KMS-11 (cell line): ENCODE data around the gene RBMS3.

Experiments used
- H2AFZ ChIP-seq: fragments of 200-600 bp; sonication (generic); 2 replicates; pipeline ENCODE4 v1.6.1; 2016; ENCODE audit warnings: antibody characterized with exemption, mixed run types, low read depth
- H3K27ac ChIP-seq: fragments of 200-600 bp; sonication (generic); 2 replicates; pipeline ENCODE4 v1.6.1; 2016; ENCODE audit warnings: mild to moderate bottlenecking, mixed run types
- H3K27me3 ChIP-seq: fragments of 200-600 bp; sonication (generic); 2 replicates; pipeline ENCODE4 v1.6.1; 2017; ENCODE audit warnings: mild to moderate bottlenecking, low read depth, mixed run types, moderate library complexity; ENCODE audit not compliant: insufficient read depth
- H3K36me3 ChIP-seq: fragments of 200-600 bp; sonication (generic); 2 replicates; pipeline ENCODE4 v1.6.1; 2017; ENCODE audit warnings: mild to moderate bottlenecking, mixed run types; ENCODE audit not compliant: insufficient read depth
- H3K4me1 ChIP-seq: fragments of 200-600 bp; sonication (generic); 2 replicates; pipeline ENCODE4 v1.6.1; 2016; ENCODE audit warnings: mild to moderate bottlenecking, low read depth, mixed run types; ENCODE audit not compliant: poor library complexity, severe bottlenecking
- H3K4me2 ChIP-seq: fragments of 200-600 bp; sonication (generic); 2 replicates; pipeline ENCODE4 v1.7.0; 2016; ENCODE audit warnings: mild to moderate bottlenecking, mixed run types
- H3K4me3 ChIP-seq: fragments of 200-600 bp; sonication (generic); IDR thresholded peaks from 2 replicates; pipeline ENCODE4 v1.6.1; 2017; ENCODE audit warnings: low read depth, low read length, mixed read lengths; ENCODE audit not compliant: insufficient read depth
- H3K79me2 ChIP-seq: fragments of 200-600 bp; sonication (generic); 2 replicates; pipeline ENCODE4 v1.6.1; 2016; ENCODE audit warnings: low read depth, mixed run types; ENCODE audit not compliant: insufficient read depth
- H3K9ac ChIP-seq: fragments of 200-600 bp; sonication (generic); 2 replicates; pipeline ENCODE4 v1.6.1; 2016; ENCODE audit warnings: mild to moderate bottlenecking, mixed run types
- H4K20me1 ChIP-seq: fragments of 200-600 bp; sonication (generic); 2 replicates; pipeline ENCODE4 v1.6.1; 2016; ENCODE audit warnings: mild to moderate bottlenecking, mixed run types; ENCODE audit not compliant: insufficient read depth
- TF ChIP-seq, protein P1 (sequence below): fragments of 200-600 bp; sonication (generic); conservative IDR thresholded peaks from 2 replicates; pipeline ENCODE4 v1.6.1; 2017; ENCODE audit warnings: low read depth, mild to moderate bottlenecking, antibody characterized with exemption, low read length, moderate library complexity, mixed read lengths

Gene RBMS3

DNA sequence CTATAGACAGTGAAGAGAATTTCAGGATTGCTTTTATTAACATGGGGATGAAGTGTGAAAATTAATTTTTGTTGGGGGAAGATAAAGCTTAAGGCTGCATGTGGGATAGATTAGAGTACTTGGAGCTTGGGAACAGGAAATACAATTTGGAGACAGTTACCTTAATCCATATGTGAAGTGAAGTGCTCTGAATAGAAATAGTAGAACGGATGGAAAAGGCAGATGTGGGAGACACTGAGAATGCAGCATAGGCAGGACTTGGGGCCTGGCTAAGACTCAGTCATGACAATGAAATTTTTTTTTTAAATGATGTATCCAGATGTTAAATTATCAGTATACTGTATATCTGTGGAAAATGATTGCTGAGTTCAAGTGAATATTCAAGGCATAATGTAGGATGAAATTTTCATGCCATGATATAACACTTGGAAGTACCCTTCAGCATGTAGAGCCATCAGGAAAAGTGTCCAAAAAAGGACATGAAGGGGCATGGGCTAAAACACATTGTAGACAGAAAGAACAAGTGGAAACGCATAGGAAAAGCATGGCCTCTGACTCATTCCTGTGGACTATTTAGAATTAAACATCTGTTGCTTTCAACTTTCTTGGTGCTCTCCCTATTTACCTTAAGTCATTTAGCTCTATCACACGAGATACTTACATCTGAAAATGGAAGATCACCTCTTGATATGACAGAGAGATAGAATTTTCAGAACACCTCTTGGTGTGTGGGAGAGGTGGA, 134.8 kb downstream of the RBMS3 start:
- Histone ChIP-seq H3K79me2 (no peaks in the 10 kb centered on the region), H3K27ac (no peak overlapping the region), H3K4me2 (no peak overlapping the region), H3K4me1 (no peaks in the 10 kb centered on the region), H4K20me1 (no peaks in the 10 kb centered on the region), H2AFZ (no peak overlapping the region), H3K27me3 (no peaks in the 10 kb centered on the region), H3K9ac (no peak overlapping the region), H3K36me3 (no peaks in the 10 kb centered on the region), H3K4me3 (no peak overlapping the region)
- TF ChIP-seq, protein P1, sequence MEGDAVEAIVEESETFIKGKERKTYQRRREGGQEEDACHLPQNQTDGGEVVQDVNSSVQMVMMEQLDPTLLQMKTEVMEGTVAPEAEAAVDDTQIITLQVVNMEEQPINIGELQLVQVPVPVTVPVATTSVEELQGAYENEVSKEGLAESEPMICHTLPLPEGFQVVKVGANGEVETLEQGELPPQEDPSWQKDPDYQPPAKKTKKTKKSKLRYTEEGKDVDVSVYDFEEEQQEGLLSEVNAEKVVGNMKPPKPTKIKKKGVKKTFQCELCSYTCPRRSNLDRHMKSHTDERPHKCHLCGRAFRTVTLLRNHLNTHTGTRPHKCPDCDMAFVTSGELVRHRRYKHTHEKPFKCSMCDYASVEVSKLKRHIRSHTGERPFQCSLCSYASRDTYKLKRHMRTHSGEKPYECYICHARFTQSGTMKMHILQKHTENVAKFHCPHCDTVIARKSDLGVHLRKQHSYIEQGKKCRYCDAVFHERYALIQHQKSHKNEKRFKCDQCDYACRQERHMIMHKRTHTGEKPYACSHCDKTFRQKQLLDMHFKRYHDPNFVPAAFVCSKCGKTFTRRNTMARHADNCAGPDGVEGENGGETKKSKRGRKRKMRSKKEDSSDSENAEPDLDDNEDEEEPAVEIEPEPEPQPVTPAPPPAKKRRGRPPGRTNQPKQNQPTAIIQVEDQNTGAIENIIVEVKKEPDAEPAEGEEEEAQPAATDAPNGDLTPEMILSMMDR = no peak

DNA sequence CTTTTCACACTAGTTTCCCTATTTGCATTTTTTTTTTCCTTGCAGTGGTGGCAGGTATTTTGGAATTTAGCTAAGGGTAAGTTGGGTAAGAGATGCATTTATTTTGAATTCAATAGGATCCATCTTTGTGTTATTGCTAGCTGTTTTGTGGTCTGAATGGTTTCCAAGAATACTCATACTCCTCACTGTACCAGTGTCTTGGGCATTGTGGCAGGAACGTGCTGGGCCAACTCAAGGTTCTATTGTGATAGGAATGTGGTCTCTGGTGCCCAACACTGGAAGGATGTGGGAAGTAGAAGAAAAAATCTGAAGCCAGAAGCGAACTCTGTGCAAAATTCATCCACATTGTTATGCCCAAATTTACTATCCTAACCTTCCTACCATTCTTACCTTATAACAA, 135.6 kb downstream of the RBMS3 start:
- Histone ChIP-seq H3K79me2 (no peaks in the 10 kb centered on the region), H3K27me3 (no peaks in the 10 kb centered on the region)
- TF ChIP-seq, protein P1 = no peak

DNA sequence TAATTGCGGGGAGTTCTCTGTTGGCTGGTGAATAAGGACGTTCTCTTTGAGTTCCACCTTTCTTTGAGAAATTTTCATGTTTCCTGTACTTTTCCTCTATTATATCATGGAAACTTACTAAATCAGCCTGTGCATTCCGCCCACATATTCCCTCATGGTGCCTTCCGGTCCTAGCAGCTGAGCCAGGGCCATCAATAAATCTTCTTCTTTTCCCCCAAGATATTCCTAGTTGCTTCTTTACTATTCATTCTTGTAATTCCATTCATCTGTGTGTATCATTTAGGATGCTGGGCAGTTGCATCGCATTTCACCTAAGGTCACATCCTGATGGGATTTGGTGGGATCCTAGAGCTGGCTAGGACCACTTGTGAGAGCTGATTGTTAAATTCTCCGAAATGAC, 139.2 kb downstream of the RBMS3 start:
- Histone ChIP-seq H3K4me2 (no peak overlapping the region), H3K4me1 (no peaks in the 10 kb centered on the region), H2AFZ (no peak overlapping the region), H3K27ac (no peak overlapping the region), H3K4me3 (no peak overlapping the region), H3K79me2 (no peaks in the 10 kb centered on the region), H3K9ac (no peak overlapping the region), H4K20me1 (no peaks in the 10 kb centered on the region), H3K36me3 (no peaks in the 10 kb centered on the region), H3K27me3 (no peaks in the 10 kb centered on the region)
- TF ChIP-seq, protein P1 = no peak

More for the DNA sequence above, 135.6 kb downstream of the RBMS3 start:
- no peak overlapping the region for H2AFZ ChIP-seq
- H4K20me1 ChIP-seq = no peaks in the 10 kb centered on the region
- no peak overlapping the region for H3K4me3 ChIP-seq
- no peak overlapping the region for H3K9ac ChIP-seq
- H3K27ac ChIP-seq = no peak overlapping the region
- H3K36me3 ChIP-seq = no peaks in the 10 kb centered on the region
- no peaks in the 10 kb centered on the region for H3K4me1 ChIP-seq
- H3K4me2 ChIP-seq = no peak overlapping the region

DNA sequence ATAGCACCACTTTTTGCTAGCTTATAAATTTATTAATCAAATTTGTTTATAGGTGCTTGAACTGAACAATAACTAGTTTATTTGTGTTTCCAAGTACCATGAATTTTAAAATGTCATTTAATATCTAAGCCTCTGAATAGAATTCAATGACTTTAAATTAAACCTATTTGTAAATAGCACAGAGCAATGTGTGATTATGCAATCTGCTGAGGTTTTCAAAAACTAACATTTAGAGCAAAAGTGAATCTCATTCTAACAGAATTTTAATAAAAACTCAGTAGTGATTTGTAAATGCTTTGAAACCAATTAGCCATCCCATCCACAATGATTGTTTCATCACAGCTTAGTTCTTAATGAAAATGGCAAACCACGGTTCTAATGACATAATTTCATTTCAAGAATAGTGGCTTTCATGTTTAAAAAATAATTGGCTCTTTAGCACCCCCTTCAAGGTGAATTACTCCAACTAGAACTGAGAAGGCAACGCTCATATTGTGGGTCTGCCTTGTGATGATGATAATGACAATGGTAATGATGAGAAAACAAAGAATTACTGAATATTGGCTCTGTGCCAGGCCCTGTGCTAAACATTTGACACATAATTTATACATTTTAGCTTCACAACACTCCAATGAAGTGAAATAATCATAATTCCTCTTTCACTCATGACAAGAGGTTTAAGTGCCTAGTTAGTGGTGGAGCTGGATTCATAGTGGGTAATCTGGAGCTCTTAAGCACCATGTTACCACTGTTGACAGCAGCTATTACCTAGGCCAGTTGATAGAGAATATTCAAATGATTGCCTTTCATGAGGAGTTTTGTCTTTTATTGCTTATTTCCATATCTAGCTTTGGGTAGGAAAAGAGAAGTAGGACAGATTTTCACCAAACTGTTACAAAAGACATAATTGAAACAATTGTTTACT, 145.7 kb downstream of the RBMS3 start:
- Histone ChIP-seq H3K27me3 (no peaks in the 10 kb centered on the region), H3K4me3 (no peak overlapping the region), H4K20me1 (no peaks in the 10 kb centered on the region), H3K36me3 (no peaks in the 10 kb centered on the region), H3K79me2 (no peaks in the 10 kb centered on the region), H3K27ac (no peak overlapping the region), H2AFZ (no peak overlapping the region), H3K9ac (no peak overlapping the region), H3K4me2 (no peak overlapping the region), H3K4me1 (no peaks in the 10 kb centered on the region)
- TF ChIP-seq, protein P1 = no peak
